PC-3 (cell line): Measurements from ENCODE around the gene ELK3. TPM values are rescaled to one million over a fixed set of nuclear protein-coding genes. Genes with fewer than 3 reads are reported as not detected.

ENCODE experiments used
- ATAC-seq: fragments of 200-7000 bp; cut with Tn5 transposase; 2 replicates; pipeline ENCODE4 v1.9.1; 2020; ENCODE audit warnings: mild to moderate bottlenecking, moderate library complexity
- BruUV-seq: library from RNA; stranded (reverse); fragments of 400-500 nt; replicated peaks from 2 replicates; lab custom pipeline; 2021; lab: Mats Ljungman, UMichigan
- CTCF ChIA-PET: fragments of 300-600 bp; sonication (Branson Sonifier 250); formaldehyde crosslinking; loops from one replicate; lab custom pipeline; 2022; ENCODE audit warnings: antibody characterized with exemption; lab: Charles Lee
- POLR2A ChIA-PET: fragments of 300-600 bp; sonication (Branson Sonifier 250); formaldehyde crosslinking; loops from one replicate; lab custom pipeline; 2022; ENCODE audit warnings: antibody characterized with exemption; ENCODE audit not compliant: unreplicated experiment; lab: Charles Lee
- DNase-seq: peaks from one replicate; pipeline ENCODE4 v3.0.0-alpha.2; 2015
- H2AFZ ChIP-seq: fragments of 300-600 bp; sonication (generic); 2 replicates; pipeline ENCODE4 v1.6.0; 2016; ENCODE audit warnings: antibody characterized with exemption, low read length
- H3F3A ChIP-seq: fragments of 300-600 bp; sonication (generic); one replicate; pipeline ENCODE4 v1.6.0; 2017; ENCODE audit warnings: antibody characterized with exemption, low read length, control low read depth, mild to moderate bottlenecking; ENCODE audit not compliant: unreplicated experiment
- H3K27ac ChIP-seq: fragments of 300-600 bp; sonication (generic); 2 replicates; pipeline ENCODE4 v1.5.1; 2016; ENCODE audit warnings: mild to moderate bottlenecking, low read length
- H3K27me3 ChIP-seq: fragments of 300-600 bp; sonication (generic); 2 replicates; pipeline ENCODE4 v1.6.1; 2016; ENCODE audit warnings: low read length, mixed read lengths
- H3K36me3 ChIP-seq: fragments of 300-600 bp; sonication (generic); 2 replicates; pipeline ENCODE4 v1.6.1; 2016; ENCODE audit warnings: low read depth, mixed run types, low read length, mixed read lengths
- H3K4me1 ChIP-seq: fragments of 300-600 bp; sonication (generic); 2 replicates; pipeline ENCODE4 v1.5.1; 2016; ENCODE audit warnings: low read length; ENCODE audit not compliant: insufficient read depth
- H3K4me2 ChIP-seq: fragments of 300-600 bp; sonication (generic); 2 replicates; pipeline ENCODE4 v1.6.0; 2016; ENCODE audit warnings: low read length
- H3K4me3 ChIP-seq: fragments of 300-600 bp; sonication (generic); 2 replicates; pipeline ENCODE4 v1.5.1; 2016; ENCODE audit warnings: mild to moderate bottlenecking, low read length, mixed read lengths
- H3K79me2 ChIP-seq: fragments of 300-600 bp; sonication (generic); 2 replicates; pipeline ENCODE4 v1.6.1; 2017; ENCODE audit warnings: low read length, mixed read lengths
- H3K9ac ChIP-seq: fragments of 300-600 bp; sonication (generic); 2 replicates; pipeline ENCODE4 v1.6.0; 2016; ENCODE audit warnings: mild to moderate bottlenecking, low read length
- H3K9me2 ChIP-seq: fragments of 300-600 bp; sonication (generic); replicated peaks from 2 replicates; pipeline ENCODE4 v1.6.1; 2016; ENCODE audit warnings: mixed run types, low read length, mixed read lengths
- H3K9me3 ChIP-seq: fragments of 300-600 bp; sonication (generic); 2 replicates; pipeline ENCODE4 v1.6.1; 2016; ENCODE audit warnings: low read length, mixed read lengths
- H4K20me1 ChIP-seq: fragments of 300-600 bp; sonication (generic); 2 replicates; pipeline ENCODE4 v1.6.1; 2016; ENCODE audit warnings: low read length, mixed read lengths
- EZH2 ChIP-seq: fragments of 300-600 bp; sonication (generic); IDR thresholded peaks from one replicate; pipeline ENCODE4 v1.6.1; 2017; ENCODE audit warnings: antibody characterized with exemption, mild to moderate bottlenecking, low read length; ENCODE audit not compliant: unreplicated experiment
- EZH2phosphoT487 ChIP-seq: fragments of 300-600 bp; sonication (generic); IDR thresholded peaks from 2 replicates; pipeline ENCODE4 v1.6.1; 2018; ENCODE audit warnings: mild to moderate bottlenecking, antibody characterized with exemption, low read length, borderline replicate concordance
- intact Hi-C: fragments of 100-400 bp; cut with micrococcal nuclease; formaldehyde crosslinking; loops from 2 replicates; pipeline ENCODE4 v1.9.0; 2023
- total RNA-seq: library from RNA; depleted of rRNA; stranded (reverse); fragments of >200 nt; gene quantifications from 2 replicates; pipeline ENCODE4 v1.2.3, GENCODE V29; 2014
- TF ChIP-seq, protein P1 (sequence below): fragments of 300-600 bp; sonication (generic); conservative IDR thresholded peaks from 2 replicates; pipeline ENCODE4 v1.5.1; 2017; ENCODE audit warnings: antibody characterized with exemption, low read depth, mild to moderate bottlenecking, low read length

Gene ELK3
- total RNA-seq, 1 experiment from 2014 or later, result 16.2 TPM

GRCh38 chr12:96213869-96214268 is 19.7 kb downstream of the ELK3 start:
- H3K4me1 ChIP-seq, result peaks cover 22% of the 10 kb centered on the region
- TF ChIP-seq EZH2 (no peak), EZH2phosphoT487 (no peak)
- no peak overlapping the region for H3K4me3 ChIP-seq
- no peaks in the 10 kb centered on the region for H3K9me2 ChIP-seq
- H3K27ac ChIP-seq, result no peak overlapping the region
- ChIA-PET CTCF (interaction anchor here (0.7 to 2.1 kb wide), 2 partner anchors 303 to 484 kb away, joined by 5 to 13 read pairs; no protein-coding TSS in a partner anchor), POLR2A (interaction anchor here (0.7 kb wide), 1 partner anchor 123 kb away, joined by 6 read pairs; no protein-coding TSS in a partner anchor)
- intact Hi-C loops, result loop anchor here (2.0 kb wide), 1 partner anchor 15 kb away; no protein-coding TSS in a partner anchor
- no peak overlapping the region for H3K4me2 ChIP-seq
- no peak for ATAC-seq
- no peak overlapping the region for H2AFZ ChIP-seq
- H3F3A ChIP-seq, result peaks cover under 1% of the 10 kb centered on the region
- H3K9me3 ChIP-seq, result no peaks in the 10 kb centered on the region
- H3K9ac ChIP-seq, result no peak overlapping the region
- peaks cover 5% of the 10 kb centered on the region; the same call in 1 of the 2 replicates for H3K36me3 ChIP-seq
- H3K27me3 ChIP-seq, result no peaks in the 10 kb centered on the region
- BruUV-seq, result no TSS peak
- H4K20me1 ChIP-seq, result 0 out of 2 replicates have a peak, but pooled peaks cover 1% of the 10 kb centered on the region
- H3K79me2 ChIP-seq, result peaks cover 65% of the 10 kb centered on the region
- DNase-seq, result no peak

DNA sequence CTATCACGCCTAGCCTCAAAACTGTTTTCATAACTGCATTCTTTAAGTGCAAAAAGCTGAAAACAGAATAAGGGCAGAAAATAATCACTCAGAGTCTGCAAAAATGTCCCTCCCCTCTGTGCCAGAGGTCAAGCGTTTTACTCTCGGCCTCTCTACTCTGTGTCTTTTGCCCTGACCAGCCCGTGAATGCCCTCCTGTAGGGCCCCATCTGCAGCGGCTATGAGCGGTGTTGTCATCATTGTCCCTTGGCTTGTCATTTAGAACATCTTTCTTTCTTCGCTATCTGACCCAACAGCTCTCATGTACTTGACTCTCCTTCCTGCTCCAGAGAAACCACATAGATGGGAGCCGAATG is 21.7 kb downstream of the ELK3 start:
- Histone ChIP-seq H3K9me2 (no peaks in the 10 kb centered on the region), H3K9ac (no peak overlapping the region), H3K4me3 (no peak overlapping the region), H3K4me2 (no peak overlapping the region), H3K27ac (no peak overlapping the region), H3K27me3 (no peaks in the 10 kb centered on the region), H3K36me3 (peaks cover 5% of the 10 kb centered on the region; the same call in 1 of the 2 replicates), H2AFZ (no peak overlapping the region), H4K20me1 (no peaks in the 10 kb centered on the region), H3K4me1 (peaks cover 39% of the 10 kb centered on the region), H3K79me2 (peaks cover 50% of the 10 kb centered on the region), H3K9me3 (no peaks in the 10 kb centered on the region), H3F3A (peaks cover 7% of the 10 kb centered on the region)
- no peak for TF ChIP-seq EZH2
- no peak for TF ChIP-seq EZH2phosphoT487
- TF ChIP-seq, protein P1, sequence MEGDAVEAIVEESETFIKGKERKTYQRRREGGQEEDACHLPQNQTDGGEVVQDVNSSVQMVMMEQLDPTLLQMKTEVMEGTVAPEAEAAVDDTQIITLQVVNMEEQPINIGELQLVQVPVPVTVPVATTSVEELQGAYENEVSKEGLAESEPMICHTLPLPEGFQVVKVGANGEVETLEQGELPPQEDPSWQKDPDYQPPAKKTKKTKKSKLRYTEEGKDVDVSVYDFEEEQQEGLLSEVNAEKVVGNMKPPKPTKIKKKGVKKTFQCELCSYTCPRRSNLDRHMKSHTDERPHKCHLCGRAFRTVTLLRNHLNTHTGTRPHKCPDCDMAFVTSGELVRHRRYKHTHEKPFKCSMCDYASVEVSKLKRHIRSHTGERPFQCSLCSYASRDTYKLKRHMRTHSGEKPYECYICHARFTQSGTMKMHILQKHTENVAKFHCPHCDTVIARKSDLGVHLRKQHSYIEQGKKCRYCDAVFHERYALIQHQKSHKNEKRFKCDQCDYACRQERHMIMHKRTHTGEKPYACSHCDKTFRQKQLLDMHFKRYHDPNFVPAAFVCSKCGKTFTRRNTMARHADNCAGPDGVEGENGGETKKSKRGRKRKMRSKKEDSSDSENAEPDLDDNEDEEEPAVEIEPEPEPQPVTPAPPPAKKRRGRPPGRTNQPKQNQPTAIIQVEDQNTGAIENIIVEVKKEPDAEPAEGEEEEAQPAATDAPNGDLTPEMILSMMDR, result no peak
- no TSS peak for BruUV-seq
- CTCF ChIA-PET, result interaction anchor here (0.6 to 2.1 kb wide), 6 partner anchors 18 to 301 kb away, joined by 3 to 14 read pairs (median 6); partner anchors contain the start of gene CDK17
- POLR2A ChIA-PET, result no interaction called here
- intact Hi-C loops, result loop anchor here (1.0 to 5.0 kb wide), 3 partner anchors 17 to 169 kb away; no protein-coding TSS in a partner anchor
- no peak for DNase-seq
- no peak for ATAC-seq

DNA sequence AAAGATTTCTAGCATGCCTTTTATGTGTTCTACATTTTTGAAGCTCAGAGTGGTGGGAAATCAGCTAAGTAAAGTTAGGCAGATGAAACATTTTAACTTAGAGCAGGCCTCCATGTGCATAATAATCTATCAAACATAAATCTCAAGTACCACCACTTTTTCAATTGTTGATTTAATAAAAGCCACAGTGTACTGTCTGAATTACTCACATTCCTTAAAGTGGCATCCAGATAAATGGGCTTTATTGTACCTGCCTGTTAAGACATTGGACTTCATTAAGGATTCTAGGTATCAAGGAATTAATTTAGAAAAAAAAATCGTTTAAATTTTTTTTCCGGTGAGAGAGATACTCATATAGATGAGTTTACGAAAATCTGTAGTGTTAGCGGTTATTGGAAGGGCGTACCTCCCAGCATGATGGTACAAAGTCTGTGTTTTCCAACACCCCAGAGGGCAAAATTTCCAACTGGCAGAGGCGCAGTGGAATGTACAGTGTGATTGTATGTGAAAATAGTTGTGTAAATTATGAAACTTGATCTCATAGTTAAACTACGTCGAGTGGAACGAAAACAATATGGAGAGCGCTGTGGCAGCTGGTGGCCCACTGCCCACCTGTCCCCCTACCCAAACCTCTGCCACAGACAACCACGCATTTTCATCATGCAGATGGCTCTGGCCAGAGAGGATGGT is 25.0 kb downstream of the ELK3 start:
- H3K9ac ChIP-seq, result peak overlapping the region; percentile 82
- no peaks in the 10 kb centered on the region for H3K9me3 ChIP-seq
- no peaks in the 10 kb centered on the region for H4K20me1 ChIP-seq
- H3K36me3 ChIP-seq, result peaks cover 5% of the 10 kb centered on the region; the same call in 1 of the 2 replicates
- peaks cover 7% of the 10 kb centered on the region for H3F3A ChIP-seq
- peak overlapping the region; percentile 60 for H3K4me3 ChIP-seq
- peaks cover 48% of the 10 kb centered on the region for H3K79me2 ChIP-seq
- TF ChIP-seq, protein P1, result no peak
- TF ChIP-seq EZH2phosphoT487 (no peak), EZH2 (no peak)
- intact Hi-C loops, result loop anchor here (1.0 to 5.0 kb wide), 4 partner anchors 18 to 297 kb away; partner anchors contain the start of gene CDK17
- H2AFZ ChIP-seq, result peak overlapping the region; percentile 76
- H3K9me2 ChIP-seq, result no peaks in the 10 kb centered on the region
- POLR2A ChIA-PET, result interaction anchor here (0.6 kb wide), 1 partner anchor 83 kb away, joined by 3 read pairs; no protein-coding TSS in a partner anchor
- CTCF ChIA-PET, result interaction anchor here (0.9 kb wide), 1 partner anchor 24 kb away, joined by 3 read pairs; no protein-coding TSS in a partner anchor
- H3K27ac ChIP-seq, result peak overlapping the region; percentile 98
- peaks cover 37% of the 10 kb centered on the region for H3K4me1 ChIP-seq
- ATAC-seq, result peak; percentile 29
- peak overlapping the region; percentile 86 for H3K4me2 ChIP-seq
- H3K27me3 ChIP-seq, result no peaks in the 10 kb centered on the region
- DNase-seq, result peak; percentile 63
- TSS peak; percentile 98 for BruUV-seq
